ENCODE data around the gene AMIGO3.
"Not testable (repeated sequence)": the region's sequence is repeated elsewhere in the genome, so short reads cannot be mapped to it uniquely, and the experiment has no call there.

Gene AMIGO3

DNA sequence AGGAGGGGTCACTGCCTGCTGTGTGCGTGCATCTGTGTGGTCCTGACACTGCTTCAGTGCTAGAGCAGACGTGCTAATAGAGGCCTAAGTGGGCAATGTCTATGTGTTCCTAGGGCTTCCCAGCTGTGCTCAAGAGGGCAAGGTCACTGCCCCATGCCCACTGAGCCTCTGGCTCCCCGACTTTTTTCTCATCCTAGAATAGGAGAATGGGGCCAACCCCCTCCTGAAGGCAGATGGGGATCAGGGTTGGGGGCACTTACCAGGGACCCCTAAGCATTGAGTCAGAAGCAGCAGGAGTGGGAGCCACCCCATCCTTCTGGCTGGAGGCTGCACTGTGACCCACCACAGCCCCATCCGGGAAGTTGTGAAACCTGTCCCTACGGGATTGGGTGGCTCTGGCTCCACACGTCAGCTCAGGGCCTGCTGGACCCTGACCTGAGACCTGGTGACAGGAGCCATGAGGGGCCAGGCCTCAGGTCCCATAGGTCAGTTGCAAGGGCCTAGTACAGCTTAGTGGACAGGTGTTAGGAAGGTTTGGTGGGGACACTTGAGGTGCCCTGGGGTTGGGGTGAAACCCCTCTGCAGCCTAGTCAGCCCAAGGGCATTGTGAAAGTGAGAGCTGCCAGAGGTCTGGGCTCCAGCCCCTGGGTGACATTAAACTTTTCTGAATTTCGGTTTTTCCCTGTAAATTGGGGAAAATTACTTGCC is 31.0 kb downstream of the AMIGO3 start:
- DNase-seq (ENCODE audit: low read depth): not testable (repeated sequence)

DNA sequence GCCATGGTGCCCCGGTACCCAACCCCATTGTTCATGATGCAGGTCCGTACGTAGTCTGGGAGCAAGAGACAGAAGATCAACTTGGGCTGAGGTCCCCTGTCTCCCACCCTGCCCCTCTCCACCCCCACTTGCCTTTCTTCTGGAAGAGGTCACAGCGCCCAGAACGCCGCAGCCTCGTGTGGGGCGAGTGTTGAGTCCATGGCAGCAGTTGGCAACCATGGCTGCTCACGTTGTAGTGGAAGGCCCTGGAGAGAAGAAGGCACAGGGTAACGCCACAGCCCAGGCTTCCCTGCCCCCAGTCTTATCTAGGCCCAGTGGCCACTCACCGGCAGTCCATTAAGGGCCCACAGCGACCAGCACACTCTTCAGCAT is 32.1 kb downstream of the AMIGO3 start:
- not testable (repeated sequence) for DNase-seq (ENCODE audit: low read depth)

DNA sequence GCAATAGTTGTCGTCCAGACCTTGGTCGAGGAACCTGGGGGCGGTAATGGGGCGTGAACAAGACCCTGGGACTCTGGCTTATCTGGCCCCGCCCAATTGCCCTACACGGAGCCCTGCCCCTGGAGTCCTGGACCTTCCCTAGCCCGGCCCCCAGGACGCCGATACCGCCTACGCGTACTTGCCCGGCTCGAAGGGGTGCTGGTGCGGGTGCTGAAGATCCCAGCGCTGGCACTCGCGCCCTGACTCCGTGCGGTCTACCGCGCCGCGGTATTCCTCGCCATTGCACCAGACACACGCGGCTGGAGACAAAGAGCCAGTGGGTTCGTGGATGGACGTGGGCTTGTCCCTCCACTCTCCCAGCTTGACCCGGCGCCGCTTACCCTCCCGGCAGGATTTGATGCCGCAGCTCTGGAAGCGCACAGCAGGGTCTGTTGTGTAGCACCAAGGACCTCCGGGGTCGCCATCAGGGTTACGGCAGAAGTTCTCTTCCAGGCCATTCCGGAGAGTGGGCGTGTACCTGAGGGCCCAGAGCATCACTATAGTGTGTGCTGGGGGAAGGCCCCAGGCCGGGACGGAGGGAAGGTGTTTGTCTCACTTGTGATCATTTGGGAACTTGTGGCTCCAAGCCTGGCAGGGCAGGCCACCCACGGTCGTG is 32.6 kb downstream of the AMIGO3 start:
- peak; percentile 49 for DNase-seq (ENCODE audit: low read depth)

DNA sequence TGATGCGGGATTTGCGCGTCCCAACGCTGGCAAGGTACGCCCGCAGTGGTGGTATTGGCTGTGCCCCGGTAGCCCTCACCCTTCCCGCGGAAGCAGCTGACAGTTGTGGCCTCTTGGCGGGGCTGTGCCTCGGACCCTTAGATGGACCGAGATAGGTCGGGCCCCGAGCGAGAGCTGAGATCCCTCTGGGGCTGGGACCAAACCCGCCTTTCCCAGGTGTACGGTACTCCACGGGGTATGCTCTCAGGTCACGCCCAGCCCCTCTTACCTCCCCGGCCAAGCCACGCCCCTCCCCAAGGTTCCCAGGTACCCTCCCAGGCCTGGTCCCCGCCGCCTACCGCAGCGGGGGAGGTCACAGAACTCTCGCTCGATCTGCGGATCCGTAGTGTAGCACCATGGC is 33.1 kb downstream of the AMIGO3 start:
- not testable (repeated sequence) for DNase-seq (ENCODE audit: low read depth)

DNA sequence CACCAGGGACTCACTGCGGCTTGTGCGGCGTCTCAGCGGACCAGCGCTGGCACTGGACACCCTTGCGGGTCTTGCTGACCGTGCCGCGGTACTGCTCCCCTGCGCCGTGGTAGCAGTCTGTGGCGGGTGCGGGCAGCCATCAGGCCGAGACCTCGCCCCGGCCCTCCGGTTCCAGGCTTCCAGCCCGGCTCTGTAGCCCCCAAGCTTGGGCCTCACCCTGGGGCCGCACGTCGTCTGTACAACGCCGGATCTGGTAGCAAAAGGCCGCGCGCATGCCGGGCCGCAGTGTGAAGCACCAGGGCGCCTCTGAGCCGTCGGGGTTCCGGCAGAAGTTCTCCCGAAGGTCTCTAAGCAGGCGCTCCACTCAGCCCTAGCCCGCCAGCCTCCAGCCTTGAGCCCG is 33.6 kb downstream of the AMIGO3 start:
- DNase-seq (ENCODE audit: low read depth): not testable (repeated sequence)

DNA sequence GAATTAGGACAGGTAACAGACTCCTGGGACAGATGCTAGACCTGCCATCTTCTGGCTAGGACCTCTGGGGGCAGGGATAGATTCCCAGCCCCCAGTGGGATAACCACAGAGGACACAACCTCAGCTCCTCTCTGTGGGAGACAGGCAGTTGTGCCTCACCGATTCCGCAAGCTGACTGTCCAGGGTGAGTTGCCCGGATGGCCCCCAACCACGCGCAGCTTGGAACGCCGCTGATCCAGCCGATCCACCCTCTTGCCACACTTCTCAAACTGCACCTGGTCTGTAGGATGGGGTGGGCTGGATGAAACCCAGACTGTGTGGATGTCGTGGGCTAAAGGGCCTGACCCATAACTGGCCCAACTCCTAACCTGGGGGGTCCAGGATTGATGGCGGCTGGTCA is 34.4 kb downstream of the AMIGO3 start:
- DNase-seq (ENCODE audit: low read depth): not testable (repeated sequence)

DNA sequence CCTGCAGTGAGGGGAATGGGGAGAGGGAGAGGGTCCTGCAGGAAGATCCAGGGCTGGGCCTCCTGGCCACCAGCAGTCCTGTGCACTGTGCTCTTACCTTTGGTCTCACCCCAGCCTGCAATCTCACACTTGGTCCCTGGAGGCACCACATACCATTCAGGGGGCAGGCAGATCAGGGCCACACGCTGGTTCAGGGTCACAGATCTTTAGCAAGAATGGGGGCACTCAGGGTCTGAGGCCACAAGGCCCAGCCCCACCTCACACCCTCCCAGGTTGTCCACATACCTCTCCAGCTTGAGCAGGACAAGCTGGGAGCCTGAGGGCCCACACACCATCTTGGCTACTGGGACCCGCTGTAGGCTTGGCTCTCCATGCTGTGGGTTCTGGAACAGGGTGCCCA is 35.0 kb downstream of the AMIGO3 start:
- DNase-seq (ENCODE audit: low read depth): not testable (repeated sequence)

DNA sequence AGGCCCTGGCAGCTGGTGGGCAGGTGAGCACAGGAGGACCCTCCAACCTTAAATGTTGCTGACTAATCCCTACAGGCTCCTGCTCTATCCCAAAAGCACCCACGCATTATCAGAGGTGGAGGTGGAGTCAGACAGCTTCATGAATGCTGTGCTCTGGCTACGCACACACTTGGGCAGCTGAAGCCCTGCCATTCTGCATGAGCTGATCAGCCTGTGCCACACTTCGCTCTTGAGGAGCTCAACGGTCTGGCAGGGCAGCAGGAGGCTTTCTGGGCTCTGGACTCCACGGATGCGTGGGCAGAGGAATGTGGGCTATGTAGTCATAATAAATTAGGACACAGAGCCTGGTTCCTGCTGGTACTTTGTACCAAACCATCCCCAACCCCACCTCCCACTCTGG is 36.3 kb downstream of the AMIGO3 start:
- no peak for DNase-seq (ENCODE audit: low read depth)

DNA sequence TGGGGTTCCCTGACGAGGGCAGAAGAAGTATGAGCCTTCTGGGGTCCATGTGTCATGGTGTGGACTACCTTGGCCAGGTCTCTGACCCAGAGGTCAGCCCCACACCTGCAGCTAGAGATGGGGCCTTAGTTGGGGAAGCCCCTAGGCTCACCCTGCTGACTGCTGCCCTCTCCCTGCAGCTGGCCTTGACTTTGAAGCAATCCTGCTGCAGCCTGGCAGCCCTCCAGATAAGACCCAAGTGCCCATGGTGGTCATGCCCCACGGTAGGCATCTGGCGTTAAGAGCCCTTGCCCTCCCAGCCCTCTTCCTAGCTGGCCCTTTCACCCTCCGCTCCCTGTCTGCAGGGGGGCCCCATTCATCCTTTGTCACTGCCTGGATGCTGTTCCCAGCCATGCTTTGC is 37.9 kb downstream of the AMIGO3 start:
- DNase-seq (ENCODE audit: low read depth): no peak

DNA sequence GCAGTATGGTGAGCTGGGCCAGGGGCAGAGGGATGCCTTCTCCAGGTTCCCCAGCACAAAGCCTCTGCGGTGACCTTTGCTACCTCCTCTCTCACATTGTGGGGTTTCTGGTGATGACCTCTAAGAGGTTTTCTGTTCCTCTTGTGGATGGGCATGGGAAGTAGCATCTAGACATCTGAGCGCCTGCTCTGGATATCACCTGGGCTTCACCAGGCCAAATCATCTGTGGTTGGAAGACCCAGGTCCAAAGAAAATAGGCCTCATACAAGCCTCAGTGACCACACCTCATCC is 38.3 kb downstream of the AMIGO3 start:
- no peak for DNase-seq (ENCODE audit: low read depth)

DNA sequence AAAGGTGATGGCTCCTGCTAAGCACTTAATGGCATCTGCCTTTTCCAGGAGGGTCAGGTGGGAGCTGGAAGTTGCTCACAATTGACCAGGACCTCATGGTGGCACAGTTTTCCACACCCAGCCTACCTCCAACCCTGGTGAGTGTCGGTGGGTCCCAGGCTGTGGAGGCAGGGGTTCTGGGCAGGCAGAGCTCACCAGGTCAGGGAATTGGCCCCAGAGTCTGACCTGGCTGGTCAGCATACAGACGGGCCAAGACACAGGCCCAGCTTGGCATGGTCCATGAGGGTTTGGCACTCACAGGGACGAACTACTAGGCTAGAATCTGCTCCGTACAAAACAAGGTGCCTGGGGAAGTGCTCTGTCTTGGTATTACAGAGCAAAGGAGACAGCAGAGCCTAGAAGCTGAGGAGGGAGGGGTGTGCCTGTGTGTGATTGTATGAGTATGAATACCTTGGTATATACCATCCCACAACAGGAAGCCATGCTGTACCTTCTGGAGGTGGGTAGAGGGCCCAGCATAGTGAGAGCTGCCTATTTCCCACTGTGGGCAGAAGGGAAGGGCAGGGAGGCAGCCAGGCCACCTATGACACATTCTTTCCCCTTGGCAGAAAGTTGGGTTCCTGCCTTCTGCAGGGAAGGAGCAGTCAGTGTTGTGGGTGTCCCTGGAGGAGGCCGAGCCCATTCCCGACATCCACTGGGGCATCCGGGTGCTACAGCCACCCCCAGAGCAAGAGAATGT is 38.8 kb downstream of the AMIGO3 start:
- no peak for DNase-seq (ENCODE audit: low read depth)

DNA sequence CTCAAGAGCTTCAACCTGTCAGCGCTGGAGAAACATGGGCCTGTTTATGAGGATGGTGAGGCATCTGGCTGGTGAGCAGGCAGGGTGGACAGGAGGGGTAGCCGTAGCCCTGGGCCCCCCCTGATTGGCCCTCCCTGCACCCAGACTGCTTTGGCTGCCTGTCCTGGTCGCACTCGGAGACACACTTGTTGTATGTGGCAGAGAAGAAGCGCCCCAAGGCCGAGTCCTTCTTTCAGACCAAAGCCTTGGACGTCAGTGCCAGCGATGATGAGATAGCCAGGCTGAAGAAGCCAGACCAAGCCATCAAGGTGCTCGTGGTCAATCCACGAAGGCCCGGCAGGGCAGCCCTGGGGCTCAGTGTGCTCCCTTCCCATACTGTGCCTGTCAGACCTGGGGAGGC is 43.6 kb downstream of the AMIGO3 start:
- no peak for DNase-seq (ENCODE audit: low read depth)

DNA sequence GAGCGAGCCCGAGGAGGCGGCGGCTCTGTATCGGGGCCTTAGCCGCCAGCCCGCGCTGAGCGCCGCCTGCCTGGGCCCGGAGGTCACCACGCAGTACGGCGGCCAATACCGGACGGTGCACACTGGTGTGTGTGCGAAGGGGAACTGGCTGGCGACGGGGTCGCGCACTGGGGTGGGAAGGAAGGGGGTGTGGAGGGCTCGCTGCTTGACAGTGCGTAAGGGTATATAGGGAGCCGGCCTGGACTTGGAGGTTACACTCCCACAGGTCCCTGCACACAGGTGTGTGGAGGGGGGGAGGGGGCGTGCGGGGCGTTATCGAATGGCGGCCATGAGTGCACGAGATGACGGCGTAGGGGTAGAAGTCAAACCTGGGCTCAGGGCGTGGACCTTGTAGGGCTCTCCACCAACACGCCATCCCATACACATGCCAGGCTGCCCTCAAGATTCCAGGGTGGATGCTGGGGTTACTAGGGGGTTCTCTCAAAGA is 44.9 kb downstream of the AMIGO3 start:
- DNase-seq (ENCODE audit: low read depth): no peak

DNA sequence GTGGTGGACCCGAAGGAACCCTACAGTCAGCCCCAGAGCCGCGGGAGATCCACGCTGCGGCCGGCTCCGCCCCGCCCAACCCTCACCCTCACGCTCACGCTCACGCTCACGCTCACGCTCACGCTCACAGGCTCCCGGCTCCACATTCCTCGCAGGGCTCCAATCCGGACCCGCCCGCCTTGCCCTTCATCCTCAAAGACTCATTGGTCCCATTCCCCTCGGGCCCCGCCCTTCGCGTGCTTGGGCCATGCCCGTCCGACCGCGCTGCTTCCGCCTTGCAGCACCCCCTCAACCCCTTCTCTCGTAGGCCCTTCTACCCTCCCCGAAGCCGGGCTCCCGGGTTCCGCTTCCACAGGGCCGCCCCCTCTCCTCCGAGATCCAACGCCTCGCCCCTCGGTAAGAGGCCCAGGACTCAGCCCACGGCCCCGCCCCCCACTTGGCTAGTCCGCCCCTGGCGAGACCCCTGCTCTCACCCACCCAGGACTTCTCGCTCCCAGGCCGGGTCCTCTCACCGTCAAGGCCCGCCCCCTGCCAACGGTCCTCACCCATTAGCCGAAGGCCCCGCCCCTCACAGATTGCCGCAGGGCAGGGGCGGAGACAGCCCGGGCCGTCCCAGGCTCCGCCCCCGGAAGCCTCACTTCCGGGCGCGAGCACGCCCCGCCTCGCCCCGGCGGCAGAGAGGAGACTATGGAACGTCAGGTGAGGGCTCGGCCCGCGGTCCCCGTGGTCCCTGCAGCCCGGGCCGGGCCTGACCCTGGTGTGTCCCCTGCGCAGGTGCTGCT is 45.6 kb downstream of the AMIGO3 start, which contains the start of gene APEH:
TSS of gene APEH (plus strand) at position 637 of the 782 bp plus-strand sequence. CDS start at position 688, 51 bp downstream.
- peak; percentile 98 for DNase-seq (ENCODE audit: low read depth)

DNA sequence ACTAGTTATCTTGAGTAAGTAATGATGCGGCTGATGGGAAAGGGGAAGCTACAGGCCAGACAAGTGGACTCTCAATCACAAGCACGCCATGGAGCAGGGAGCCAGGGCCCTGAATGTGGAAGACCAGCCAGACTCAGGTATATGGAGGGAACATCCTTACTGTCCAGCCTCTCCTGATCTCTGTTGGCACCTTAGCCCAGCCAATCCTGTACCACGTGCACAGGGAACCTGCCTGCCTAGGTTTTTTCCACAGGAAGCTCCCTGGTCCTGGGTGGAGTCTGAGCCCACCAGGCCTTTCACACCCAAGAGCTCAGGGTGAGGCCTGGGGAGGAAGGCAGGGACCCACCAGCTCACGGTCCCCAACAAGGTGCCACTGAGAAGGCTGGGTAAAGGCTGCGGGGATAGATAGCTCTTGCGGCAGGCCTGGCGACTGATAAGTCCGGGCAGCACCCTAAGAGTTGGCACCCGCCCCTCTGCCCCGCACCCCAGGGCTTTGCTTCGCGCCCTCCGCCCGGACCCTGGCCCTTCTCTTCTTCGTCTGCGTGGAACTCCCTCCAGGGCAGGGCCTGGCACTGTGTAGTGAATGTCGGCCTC is 46.3 kb downstream of the AMIGO3 start:
- DNase-seq (ENCODE audit: low read depth): peak; percentile 23

DNA sequence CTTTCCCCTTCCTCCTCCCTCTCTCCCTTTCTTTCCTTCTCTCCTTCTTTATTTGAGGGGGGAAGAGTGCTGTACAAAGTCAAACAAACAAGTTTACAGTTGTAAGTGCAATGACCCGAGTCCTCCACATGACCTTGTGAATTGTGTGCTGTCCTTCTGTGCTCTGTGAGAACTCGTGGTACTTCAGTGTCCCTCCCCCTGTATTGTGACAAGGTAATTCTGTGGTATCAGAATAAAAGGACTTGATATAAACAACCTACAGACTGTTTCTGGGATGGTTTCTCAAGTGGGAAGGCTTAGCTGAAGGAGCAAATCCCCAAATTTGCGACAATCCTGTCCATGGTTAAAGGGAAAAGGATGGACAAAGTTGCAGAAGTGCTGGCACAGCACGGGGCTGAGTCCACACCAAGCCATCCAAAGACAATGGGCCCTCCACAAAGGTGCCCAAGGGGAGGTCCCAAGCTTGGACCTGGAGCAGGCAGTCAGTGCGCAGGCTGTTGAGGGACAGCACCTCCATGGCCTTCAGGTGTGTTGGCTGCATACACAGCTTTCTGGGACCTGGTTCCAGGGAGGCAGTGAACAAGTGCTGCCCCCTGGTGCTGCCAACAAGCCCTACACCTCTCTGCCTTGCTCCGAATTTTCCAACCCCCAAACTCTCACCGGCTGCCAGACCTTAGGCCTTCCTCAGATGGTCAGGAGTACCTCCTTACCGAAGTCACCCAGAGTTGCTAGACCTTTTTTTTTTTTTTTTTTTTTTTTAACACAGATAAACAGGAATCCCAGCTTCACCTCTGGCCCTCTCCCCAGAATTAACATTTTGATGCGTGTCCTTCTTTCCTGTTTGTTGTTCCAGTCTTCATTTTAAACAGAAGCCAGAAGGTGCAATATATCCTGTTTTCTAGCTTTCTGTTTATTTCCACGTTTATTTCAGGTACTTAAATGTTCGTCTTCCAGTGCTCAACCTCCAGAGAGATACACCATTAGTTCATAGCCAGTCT is 47.9 kb downstream of the AMIGO3 start:
- DNase-seq (ENCODE audit: low read depth): peak; percentile 73

DNA sequence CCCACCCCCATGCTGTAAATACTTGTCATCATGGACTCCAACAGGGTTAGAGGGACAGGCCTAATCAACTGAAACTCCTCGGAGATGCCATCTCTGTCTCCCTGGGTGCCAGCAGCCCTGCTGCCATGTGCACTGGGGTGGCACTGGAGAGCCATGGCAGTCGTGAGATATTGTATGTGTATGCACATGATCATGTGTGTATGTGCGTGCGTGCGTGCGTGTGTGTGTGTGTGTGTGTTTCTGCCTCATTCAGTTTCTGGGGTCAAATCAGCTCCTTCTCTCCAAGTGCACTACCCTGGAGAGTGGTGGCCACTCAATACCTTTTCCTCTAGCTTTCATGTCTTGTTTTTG is 48.6 kb downstream of the AMIGO3 start:
- no peak for DNase-seq (ENCODE audit: low read depth)

DNA sequence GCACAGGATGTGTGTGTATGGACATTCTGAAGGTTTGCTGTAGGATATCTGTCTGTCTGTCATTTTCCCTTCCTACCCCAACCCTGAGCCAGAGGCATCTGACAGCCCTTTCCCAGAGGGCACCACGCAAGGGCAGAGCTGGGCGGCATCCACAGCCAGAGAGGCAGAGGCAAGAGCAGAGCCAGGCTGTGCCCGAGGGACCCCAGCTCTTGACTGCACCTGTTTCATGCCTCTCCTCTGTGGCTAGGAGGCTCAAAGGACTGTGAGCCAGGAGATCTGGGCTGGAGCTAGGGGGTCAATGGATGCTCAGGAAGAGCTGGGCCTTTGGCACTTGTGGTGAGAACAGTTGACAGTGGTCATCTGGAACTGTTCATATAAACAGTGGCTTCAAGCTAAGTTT is 50.1 kb downstream of the AMIGO3 start:
- no peak for DNase-seq (ENCODE audit: low read depth)

DNA sequence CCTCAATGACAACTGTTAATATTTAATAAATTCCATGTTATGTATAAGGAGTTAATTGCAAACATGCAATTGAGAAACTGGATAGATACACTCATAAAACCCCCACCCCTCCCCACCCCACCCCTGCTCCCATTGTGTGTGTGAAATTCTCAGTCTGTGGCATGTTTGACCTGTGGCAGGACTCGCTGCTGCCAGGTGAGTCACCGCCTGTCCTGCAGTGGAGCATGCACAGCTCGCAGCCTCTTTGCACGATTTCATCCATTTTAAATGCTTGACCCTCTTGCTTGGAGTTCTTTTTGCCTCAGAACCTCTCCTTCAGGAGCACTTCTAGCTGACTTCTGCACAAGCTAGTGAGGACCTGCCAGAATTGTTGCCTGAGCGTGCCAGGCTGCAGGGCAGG is 50.6 kb downstream of the AMIGO3 start:
- DNase-seq (ENCODE audit: low read depth): no peak

DNA sequence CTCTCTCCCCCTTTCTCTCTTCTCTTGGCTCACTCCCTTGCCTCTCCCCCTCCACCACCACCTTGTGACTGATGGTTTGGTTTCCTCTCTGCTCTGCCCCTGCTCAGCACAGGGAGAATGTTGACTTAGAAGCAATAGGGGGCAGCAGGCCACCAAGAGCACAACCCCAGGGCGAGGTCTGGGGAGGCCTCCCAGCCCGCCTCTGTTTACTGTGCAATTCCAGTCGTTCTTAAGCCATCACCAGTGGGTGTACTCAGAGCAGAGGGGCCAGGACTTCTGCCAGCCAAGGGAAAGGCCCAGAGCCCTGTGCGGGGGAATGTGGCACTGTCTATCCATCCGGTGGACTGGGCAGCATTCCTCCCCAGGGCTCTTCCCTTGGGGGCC is 51.1 kb downstream of the AMIGO3 start:
- DNase-seq (ENCODE audit: low read depth): no peak
